ENCODE data around the gene KLF17. TPM values are rescaled to one million over a fixed set of nuclear protein-coding genes. Genes with fewer than 3 reads are reported as not detected.
A peak's percentile ranks its signal among the peaks of the same experiment; 100 is the strongest.

Gene KLF17
- polyA plus RNA-seq, 2 of the 4 experiments (the other 2 are of a cell fraction) = 0.16 to 0.40 TPM

GRCh38 chr1:44144962-44145756 lies 26.5 kb downstream of the KLF17 start:
- H3K9me3 ChIP-seq = peaks cover 21% of the 10 kb centered on the region; the same call in 2 of the 3 replicates
- no peak for TF ChIP-seq KDM1A (IDR thresholded peaks at IDR 0.05; ENCODE audit: low read depth)
- TF ChIP-seq ZFP36 (IDR thresholded peaks at IDR 0.05; ENCODE audit: borderline replicate concordance, partially characterized antibody) = no peak
- no peak for TF ChIP-seq SREBF2 (IDR thresholded peaks at IDR 0.05)
- TF ChIP-seq PHF8 (IDR thresholded peaks at IDR 0.05; ENCODE audit: borderline replicate concordance, low read depth) = no peak
- no peak for TF ChIP-seq SMC3 (IDR thresholded peaks at IDR 0.05)
- TF ChIP-seq HMGXB4 (CRISPR knock-in tag; IDR thresholded peaks at IDR 0.05; ENCODE audit: borderline replicate concordance) = no peak
- TF ChIP-seq MAX (IDR thresholded peaks at IDR 0.05) = no peak
- TF ChIP-seq BHLHE40 (IDR thresholded peaks at IDR 0.05; ENCODE audit: low read depth, low read length) = no peak
- TF ChIP-seq BCL3 (IDR thresholded peaks at IDR 0.05) = no peak
- no peak for TF ChIP-seq FOSB (CRISPR knock-in tag; IDR thresholded peaks at IDR 0.05)
- TF ChIP-seq RNF2 (IDR thresholded peaks at IDR 0.05; ENCODE audit: borderline replicate concordance, low read depth) = no peak
- TF ChIP-seq KDM5A (IDR thresholded peaks at IDR 0.05) = no peak
- no peak for TF ChIP-seq CBX8 (IDR thresholded peaks at IDR 0.05)
- TF ChIP-seq EHMT2 (IDR thresholded peaks at IDR 0.05; ENCODE audit: low read depth) = no peak
- no peak for TF ChIP-seq ZC3H11A (IDR thresholded peaks at IDR 0.05)
- TF ChIP-seq HDAC2 (IDR thresholded peaks at IDR 0.05) = no peak
- no peak overlapping the region for H3K27ac ChIP-seq
- H3K4me2 ChIP-seq = no peak overlapping the region
- no peaks in the 10 kb centered on the region for H3K4me1 ChIP-seq
- FAIRE-seq (no peak), DNase-seq (ENCODE audit: low read depth in 1 of 2, low spot score in 1 of 2) (peak in 1 of 2 experiments; percentile 6), ATAC-seq (no peak)
- no peak overlapping the region for H3K4me3 ChIP-seq
- WGBS (ENCODE audit: missing lambda C conversion rate) = 82% methylated on average over 2 of the region's 2 CpGs
- ChIA-PET POLR2A (no interaction called here), CTCF (no interaction called here)

GRCh38 chr1:44146536-44147361 lies 28.1 kb downstream of the KLF17 start:
- 74% methylated on average over 27 of the region's 28 CpGs for WGBS (ENCODE audit: missing lambda C conversion rate)
- FAIRE-seq = no peak
- TF ChIP-seq FOSL2 (IDR thresholded peaks at IDR 0.05) (no peak), FOSL2 (CRISPR knock-in tag; IDR thresholded peaks at IDR 0.05) (no peak), CHD2 (IDR thresholded peaks at IDR 0.05; ENCODE audit: low read length, partially characterized antibody) (no peak), EHF (CRISPR knock-in tag; IDR thresholded peaks at IDR 0.05) (no peak), POLR2A (IDR thresholded peaks at IDR 0.05; ENCODE audit: low read length) (no peak), RFX5 (IDR thresholded peaks at IDR 0.05) (no peak), FOXS1 (CRISPR knock-in tag; IDR thresholded peaks at IDR 0.05) (no peak), EP300 (IDR thresholded peaks at IDR 0.05) (no peak), HES2 (IDR thresholded peaks at IDR 0.05) (no peak), RARB (CRISPR knock-in tag; IDR thresholded peaks at IDR 0.05) (no peak), E2F6 (IDR thresholded peaks at IDR 0.05; ENCODE audit: borderline replicate concordance, low read depth) (no peak), KDM1A (IDR thresholded peaks at IDR 0.05; ENCODE audit: low read depth) (no peak), PHF8 (IDR thresholded peaks at IDR 0.05; ENCODE audit: borderline replicate concordance, low read depth) (no peak), RNF2 (IDR thresholded peaks at IDR 0.05; ENCODE audit: borderline replicate concordance, low read depth) (no peak), TFCP2L1 (CRISPR knock-in tag; IDR thresholded peaks at IDR 0.05) (no peak), TP53 (CRISPR knock-in tag; IDR thresholded peaks at IDR 0.05) (no peak), CEBPB (IDR thresholded peaks at IDR 0.05) (no peak), ZSCAN20 (CRISPR knock-in tag; IDR thresholded peaks at IDR 0.05) (no peak)

More at GRCh38 chr1:44146536-44147361, 28.1 kb downstream of the KLF17 start:
- no peak for ATAC-seq
- no peak overlapping the region for H3K27ac ChIP-seq
- H3K9me3 ChIP-seq = peaks cover 21% of the 10 kb centered on the region; the same call in 2 of the 3 replicates
- H3K4me1 ChIP-seq = no peaks in the 10 kb centered on the region
- POLR2A ChIA-PET = no interaction called here
- no peak overlapping the region for H3K4me3 ChIP-seq
- H3K4me2 ChIP-seq = no peak overlapping the region
- CTCF ChIA-PET = no interaction called here
- DNase-seq (ENCODE audit: low read depth in 1 of 2, low spot score in 1 of 2) = no peak

Data from A549 (cell line).